Omental fat pad (tissue), 4 donors: ENCODE results near the gene SNX17. TPM values are rescaled to one million over a fixed set of nuclear protein-coding genes. Genes with fewer than 3 reads are reported as not detected.
A peak's percentile ranks its signal among the peaks of the same experiment; 100 is the strongest.

ENCODE experiments used
- ATAC-seq: fragments of 150-250 bp; one replicate; pipeline ENCODE4 v1.9.1; 2016; ENCODE audit warnings: mild to moderate bottlenecking, moderate library complexity; ENCODE audit not compliant: low FRiP score
- DNase-seq: peaks from one replicate; pipeline ENCODE4 v3.0.0-alpha.2; 2019; ENCODE audit warnings: low spot score
- total RNA-seq, 4 donors: library from RNA; depleted of rRNA; stranded (reverse); fragments of >200 nt; gene quantifications; one replicate each; pipeline ENCODE4 v1.1.0, GENCODE V29; 2016
- TF ChIP-seq, protein P1 (sequence below), 3 donors: fragments of 450-650 bp; IDR thresholded peaks; one replicate each; pipeline ENCODE4 v1.5.1; 2016 to 2017; ENCODE audit warnings: antibody characterized with exemption in 3 of 3, mild to moderate bottlenecking in 3 of 3, moderate library complexity in 2 of 3

Gene SNX17
- total RNA-seq, 4 donors from 2014 or later = 92.6 to 116 (median 105) TPM

DNA sequence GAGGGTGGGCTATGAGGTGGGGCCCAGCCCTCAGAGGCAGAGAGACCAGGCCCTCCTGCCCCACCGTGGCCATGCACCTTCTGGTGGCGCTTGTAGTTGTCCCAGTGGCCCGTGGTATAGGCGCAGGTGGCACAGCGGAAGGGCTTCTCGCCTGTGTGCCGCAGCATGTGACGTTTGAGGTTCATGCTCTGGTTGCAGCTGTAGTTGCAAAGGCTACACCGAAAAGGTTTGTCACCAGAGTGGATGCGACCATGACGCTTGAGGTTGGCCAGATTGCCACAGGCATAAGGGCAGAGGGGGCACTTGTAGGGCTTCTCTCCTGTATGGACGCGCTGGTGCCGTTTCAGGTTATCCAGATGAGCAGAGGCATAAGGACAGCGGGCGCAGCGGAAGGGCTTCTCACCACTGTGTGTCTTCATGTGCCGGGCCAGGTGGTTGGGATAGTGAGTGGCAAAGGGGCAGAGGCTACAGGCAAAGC, 7.2 kb downstream of the SNX17 start:
- TF ChIP-seq, protein P1, sequence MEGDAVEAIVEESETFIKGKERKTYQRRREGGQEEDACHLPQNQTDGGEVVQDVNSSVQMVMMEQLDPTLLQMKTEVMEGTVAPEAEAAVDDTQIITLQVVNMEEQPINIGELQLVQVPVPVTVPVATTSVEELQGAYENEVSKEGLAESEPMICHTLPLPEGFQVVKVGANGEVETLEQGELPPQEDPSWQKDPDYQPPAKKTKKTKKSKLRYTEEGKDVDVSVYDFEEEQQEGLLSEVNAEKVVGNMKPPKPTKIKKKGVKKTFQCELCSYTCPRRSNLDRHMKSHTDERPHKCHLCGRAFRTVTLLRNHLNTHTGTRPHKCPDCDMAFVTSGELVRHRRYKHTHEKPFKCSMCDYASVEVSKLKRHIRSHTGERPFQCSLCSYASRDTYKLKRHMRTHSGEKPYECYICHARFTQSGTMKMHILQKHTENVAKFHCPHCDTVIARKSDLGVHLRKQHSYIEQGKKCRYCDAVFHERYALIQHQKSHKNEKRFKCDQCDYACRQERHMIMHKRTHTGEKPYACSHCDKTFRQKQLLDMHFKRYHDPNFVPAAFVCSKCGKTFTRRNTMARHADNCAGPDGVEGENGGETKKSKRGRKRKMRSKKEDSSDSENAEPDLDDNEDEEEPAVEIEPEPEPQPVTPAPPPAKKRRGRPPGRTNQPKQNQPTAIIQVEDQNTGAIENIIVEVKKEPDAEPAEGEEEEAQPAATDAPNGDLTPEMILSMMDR (IDR thresholded peaks at IDR 0.05) = no peak
- DNase-seq (no peak), ATAC-seq (no peak)

DNA sequence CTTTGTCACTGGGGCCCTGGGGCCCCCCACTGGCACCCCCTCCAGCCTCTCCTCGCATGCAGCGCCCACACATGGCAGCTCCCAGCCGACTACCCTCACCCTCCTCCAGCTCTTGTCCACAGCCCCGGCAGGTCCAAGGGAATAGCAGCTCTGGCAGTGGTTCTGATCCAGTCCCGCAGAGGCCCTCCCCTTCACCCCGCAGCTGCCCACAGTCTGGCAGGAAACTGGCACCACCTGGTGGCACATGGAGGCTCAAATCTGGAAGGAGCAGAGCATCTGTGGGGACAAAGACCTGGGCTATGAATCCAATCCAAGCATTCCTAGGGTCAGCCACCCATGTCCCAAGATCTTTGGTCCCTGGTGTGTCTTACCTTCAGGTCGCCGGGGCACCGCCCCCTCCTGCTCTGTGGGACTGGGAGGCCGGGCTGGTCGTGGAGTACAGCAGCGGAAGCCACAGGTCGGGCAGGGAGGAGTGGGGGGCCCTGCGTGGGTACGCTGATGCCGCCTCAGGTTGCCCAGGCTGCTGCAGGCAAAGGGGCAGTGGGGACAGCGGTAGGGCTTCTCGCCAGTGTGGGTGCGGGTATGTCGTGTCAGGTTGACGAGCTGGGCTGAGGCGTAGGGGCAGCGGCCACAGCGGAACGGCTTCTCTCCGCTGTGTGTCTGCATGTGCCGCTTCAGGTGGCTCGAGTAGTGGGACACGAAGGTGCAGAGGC, 7.8 kb downstream of the SNX17 start:
- no peak for DNase-seq
- no peak for ATAC-seq
- TF ChIP-seq, protein P1 (IDR thresholded peaks at IDR 0.05) = no peak

DNA sequence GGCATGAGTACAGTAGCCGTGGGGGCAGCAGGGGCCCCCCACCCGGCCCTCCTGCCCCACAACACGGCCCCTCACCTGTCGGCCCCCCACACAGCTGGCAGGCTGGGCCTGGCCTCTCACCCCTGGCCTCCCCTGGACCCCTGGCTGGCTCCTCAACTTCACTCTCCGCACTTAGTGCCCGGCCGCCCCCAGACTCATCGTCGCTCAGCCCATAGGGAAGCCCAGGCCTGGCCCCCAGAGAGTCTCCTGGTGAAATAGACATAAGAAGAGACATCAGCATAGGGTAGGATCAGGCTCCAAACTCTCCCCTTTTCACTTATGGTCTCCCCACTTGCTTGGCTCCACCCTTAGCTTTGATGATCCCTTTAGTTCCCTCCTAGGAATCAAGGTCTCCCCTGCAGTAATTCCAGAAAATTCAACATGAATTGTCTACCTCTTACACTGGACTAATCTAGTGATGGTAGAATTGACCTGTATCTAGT, 8.4 kb downstream of the SNX17 start:
- TF ChIP-seq, protein P1 (IDR thresholded peaks at IDR 0.05) = no peak
- DNase-seq = no peak
- ATAC-seq = no peak

DNA sequence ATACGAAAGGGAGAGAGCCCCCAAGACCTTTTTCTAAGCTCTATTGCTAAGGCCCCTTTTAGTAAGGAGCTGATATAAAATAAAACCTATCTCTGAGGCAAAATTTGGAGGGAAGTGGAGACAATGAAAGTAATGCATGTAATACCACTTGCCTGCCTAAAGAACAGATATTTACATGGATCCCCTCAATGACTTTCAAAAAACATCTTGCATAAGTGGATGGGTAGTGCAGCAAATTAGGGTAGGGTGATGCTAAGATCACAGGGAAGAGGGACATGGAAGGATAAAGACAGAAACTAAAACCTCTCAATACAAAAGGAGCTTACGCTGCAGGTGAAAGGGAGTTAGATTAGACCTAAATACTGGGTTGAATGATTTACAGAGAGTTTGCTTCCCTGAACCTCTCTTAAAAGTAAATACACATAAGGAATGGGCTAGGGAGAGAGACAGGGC, 9.0 kb downstream of the SNX17 start:
- ATAC-seq (no peak), DNase-seq (no peak)
- TF ChIP-seq, protein P1 (IDR thresholded peaks at IDR 0.05) = no peak

DNA sequence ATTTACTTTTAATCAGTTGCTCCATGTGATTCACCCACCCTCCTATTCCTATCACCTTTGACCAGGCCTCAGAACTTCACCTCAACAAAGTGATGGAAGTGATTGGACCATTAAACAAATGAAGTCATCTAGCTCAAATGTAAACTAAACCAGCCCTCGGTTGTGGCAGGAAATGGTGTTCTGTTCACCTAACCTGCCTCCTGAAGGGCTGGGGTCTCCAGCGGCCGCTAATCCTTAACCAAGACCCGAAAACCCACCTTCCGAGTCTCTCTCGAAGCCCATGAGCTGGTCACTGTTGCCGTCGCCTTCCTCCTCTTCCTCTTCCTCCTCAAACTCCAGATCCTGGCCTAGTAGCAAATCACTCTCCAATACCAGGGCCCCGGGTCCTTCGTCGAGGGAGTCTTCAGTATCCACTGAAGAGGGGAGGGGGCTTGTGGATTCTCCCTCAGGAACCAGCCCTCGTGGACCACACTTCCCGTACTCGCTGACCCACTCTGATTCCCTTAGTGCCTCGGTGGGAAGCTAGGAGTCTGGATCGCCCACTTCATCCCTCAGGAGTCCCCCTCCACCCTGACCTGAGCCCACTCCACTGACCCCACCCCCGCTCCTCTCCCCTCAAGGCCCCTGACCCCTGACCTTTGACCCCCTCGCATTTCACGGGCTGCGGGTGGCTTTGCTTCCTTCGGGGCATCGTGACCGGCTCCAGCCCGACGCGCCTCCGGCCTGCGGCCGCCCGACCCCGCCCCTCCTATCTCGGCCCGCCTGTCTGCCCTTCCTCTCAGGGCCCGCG, 9.6 kb downstream of the SNX17 start:
- peak; percentile 65 for DNase-seq
- TF ChIP-seq, protein P1 (IDR thresholded peaks at IDR 0.05) = no peak
- peak; percentile 0 for ATAC-seq

DNA sequence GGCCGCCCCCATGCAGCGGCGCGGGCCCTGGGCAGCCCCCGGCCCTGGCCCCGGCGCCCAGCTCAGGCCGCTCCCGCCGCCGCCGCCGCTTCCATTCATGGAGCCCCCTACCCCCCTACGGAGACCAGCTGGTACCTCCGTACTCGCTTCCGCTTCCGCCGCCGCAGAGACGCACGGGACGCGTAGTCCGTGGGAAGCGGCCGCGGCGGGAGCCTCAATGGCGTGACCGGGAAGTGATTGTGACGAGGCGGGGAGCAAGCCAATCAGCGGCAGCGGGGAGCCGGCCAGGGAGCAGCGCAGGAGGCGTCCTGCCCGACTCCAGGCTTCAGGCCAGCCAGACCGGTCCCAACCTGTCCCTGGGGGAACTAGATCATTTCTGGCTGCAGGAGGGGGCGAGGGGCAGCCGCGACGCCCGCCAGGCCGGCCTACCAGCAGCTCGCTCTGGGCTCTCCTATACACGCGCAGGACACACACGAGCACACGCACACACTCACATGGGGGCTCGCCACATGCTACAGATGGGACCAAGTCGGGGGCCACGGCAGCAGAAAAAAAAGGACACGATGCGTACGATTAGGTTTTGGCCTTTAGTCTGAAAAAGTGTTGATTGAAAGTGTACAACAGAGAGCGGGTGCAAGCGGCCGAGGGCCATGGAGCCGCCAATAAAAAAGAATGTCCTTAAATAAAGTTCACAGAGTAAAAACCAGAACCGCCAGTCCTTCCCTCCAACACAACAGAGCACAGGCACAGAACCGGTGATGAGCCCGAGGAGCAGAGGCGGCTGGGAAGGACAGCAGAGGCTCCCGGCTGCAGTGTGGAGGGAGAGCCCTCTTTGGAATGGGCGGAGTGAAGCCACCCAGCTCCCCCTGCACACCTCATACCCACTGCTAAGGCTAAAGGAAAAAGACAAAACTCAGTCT, 10.5 kb downstream of the SNX17 start, which contains the start of gene ZNF513:
TSS of gene ZNF513 (minus strand) at position 109 of the 920 bp plus-strand sequence. CDS start 208 bp downstream, outside the sequence.
- peak; percentile 91 for ATAC-seq
- TF ChIP-seq, protein P1 (IDR thresholded peaks at IDR 0.05) = no peak
- DNase-seq = peak; percentile 88
